Stimulated activated CD4-positive, alpha-beta T cell treated with anti-CD3 and anti-CD28 coated beads, Interleukin-12 subunit alpha, Interleukin-12 subunit beta, amount 100 ng/mL, for 4 hours (primary cell): Measurements from ENCODE around the gene ITPKB.
"Not testable (repeated sequence)": the region's sequence is repeated elsewhere in the genome, so short reads cannot be mapped to it uniquely, and the experiment has no call there.

Experiments
- DNase-seq: peaks from one replicate; pipeline ENCODE4 v3.0.0-alpha.2; 2020

The ITPKB gene

GRCh38 chr1:226634166-226634588 lies 104.9 kb downstream of the ITPKB start:
- DNase-seq, result peak; percentile 86

GRCh38 chr1:226633541-226634165 lies 105.4 kb downstream of the ITPKB start:
- no peak for DNase-seq

- no peak for DNase-seq
Observed at GRCh38 chr1:226632922-226633351, 106.1 kb downstream of the ITPKB start.

- DNase-seq, result no peak
Observed at GRCh38 chr1:226632169-226632879, 106.8 kb downstream of the ITPKB start.

- no peak for DNase-seq
Observed at GRCh38 chr1:226631229-226632000, 107.7 kb downstream of the ITPKB start.

- no peak for DNase-seq
Observed at GRCh38 chr1:226630592-226630991, 108.5 kb downstream of the ITPKB start.

GRCh38 chr1:226629896-226630550 lies 109.1 kb downstream of the ITPKB start:
- no peak for DNase-seq

GRCh38 chr1:226629210-226629895 lies 109.7 kb downstream of the ITPKB start:
- DNase-seq, result no peak

- no peak for DNase-seq
Observed at GRCh38 chr1:226628612-226629155, 110.4 kb downstream of the ITPKB start.

- no peak for DNase-seq
Observed at GRCh38 chr1:226627924-226628611, 111.0 kb downstream of the ITPKB start.

GRCh38 chr1:226627050-226627755 lies 111.9 kb downstream of the ITPKB start:
- DNase-seq, result no peak

- peak; percentile 76 for DNase-seq
Observed at GRCh38 chr1:226626577-226626956, 112.5 kb downstream of the ITPKB start.

GRCh38 chr1:226625832-226626576 lies 113.1 kb downstream of the ITPKB start:
- DNase-seq, result no peak

- DNase-seq, result no peak
Observed at GRCh38 chr1:226625326-226625725, 113.8 kb downstream of the ITPKB start.

GRCh38 chr1:226624526-226624925 lies 114.6 kb downstream of the ITPKB start:
- DNase-seq, result no peak

GRCh38 chr1:226622012-226622411 lies 117.1 kb downstream of the ITPKB start:
- DNase-seq, result no peak

GRCh38 chr1:226619031-226619430 lies 120.1 kb downstream of the ITPKB start:
- DNase-seq, result no peak

GRCh38 chr1:226618380-226618779 lies 120.7 kb downstream of the ITPKB start:
- DNase-seq, result no peak

- DNase-seq, result not testable (repeated sequence)
Observed at GRCh38 chr1:226617719-226618118, 121.4 kb downstream of the ITPKB start.

- DNase-seq, result no peak
Observed at GRCh38 chr1:226617109-226617508, 122.0 kb downstream of the ITPKB start.
